GM19397 (cell line): ENCODE results near the gene APOO.
"Not testable (repeated sequence)": the region's sequence is repeated elsewhere in the genome, so short reads cannot be mapped to it uniquely, and the experiment has no call there.

Experiments used
- ATAC-seq: cut with Tn5 transposase; IDR thresholded peaks from one replicate; pipeline ENCODE4 v1.9.1; 2021; ENCODE audit warnings: mild to moderate bottlenecking, moderate library complexity; ENCODE audit not compliant: unreplicated experiment

Gene APOO

GRCh38 chrX:23904096-23904495, 3.6 kb downstream of the APOO start:
- no peak for ATAC-seq

- ATAC-seq, result no peak
Measured at GRCh38 chrX:23902419-23902818, 5.3 kb downstream of the APOO start.

- ATAC-seq, result peak; percentile 67
Measured at GRCh38 chrX:23901805-23902204, 5.9 kb downstream of the APOO start.

GRCh38 chrX:23901060-23901459, 6.7 kb downstream of the APOO start:
- no peak for ATAC-seq

- ATAC-seq, result no peak
Measured at GRCh38 chrX:23900220-23900797, 7.4 kb downstream of the APOO start.

- no peak for ATAC-seq
Measured at GRCh38 chrX:23898412-23898959, 9.3 kb downstream of the APOO start.

- ATAC-seq, result no peak
Measured at GRCh38 chrX:23896981-23897380, 10.8 kb downstream of the APOO start.

GRCh38 chrX:23896539-23896938, 11.2 kb downstream of the APOO start:
- not testable (repeated sequence) for ATAC-seq

- not testable (repeated sequence) for ATAC-seq
Measured at GRCh38 chrX:23894993-23895392, 12.7 kb downstream of the APOO start.

GRCh38 chrX:23890933-23891332, 16.8 kb downstream of the APOO start:
- ATAC-seq, result no peak

- no peak for ATAC-seq
Measured at GRCh38 chrX:23888887-23889501, 18.7 kb downstream of the APOO start.

GRCh38 chrX:23887918-23888317, 19.8 kb downstream of the APOO start:
- no peak for ATAC-seq

GRCh38 chrX:23887451-23887850, 20.3 kb downstream of the APOO start:
- ATAC-seq, result no peak

GRCh38 chrX:23885803-23886202, 21.9 kb downstream of the APOO start:
- no peak for ATAC-seq

- no peak for ATAC-seq
Measured at GRCh38 chrX:23884427-23885024, 23.2 kb downstream of the APOO start.

- no peak for ATAC-seq
Measured at GRCh38 chrX:23883737-23884354, 23.9 kb downstream of the APOO start.

GRCh38 chrX:23879380-23880090, 28.2 kb downstream of the APOO start:
- no peak for ATAC-seq

GRCh38 chrX:23871905-23872546, 35.7 kb downstream of the APOO start:
- no peak for ATAC-seq

GRCh38 chrX:23870041-23870440, 37.7 kb downstream of the APOO start:
- ATAC-seq, result no peak

GRCh38 chrX:23864742-23865326, 42.9 kb downstream of the APOO start:
- ATAC-seq, result no peak
